ENCODE data around the gene MED8. TPM values are rescaled to one million over a fixed set of nuclear protein-coding genes. Genes with fewer than 3 reads are reported as not detected.

MED8 gene
- total and polyA plus RNA-seq, 10 of the 15 experiments (the other 5 are each of a cell fraction or from before 2014, with no cell fraction given): 20.2 to 61.7 (median 39.5) TPM

DNA sequence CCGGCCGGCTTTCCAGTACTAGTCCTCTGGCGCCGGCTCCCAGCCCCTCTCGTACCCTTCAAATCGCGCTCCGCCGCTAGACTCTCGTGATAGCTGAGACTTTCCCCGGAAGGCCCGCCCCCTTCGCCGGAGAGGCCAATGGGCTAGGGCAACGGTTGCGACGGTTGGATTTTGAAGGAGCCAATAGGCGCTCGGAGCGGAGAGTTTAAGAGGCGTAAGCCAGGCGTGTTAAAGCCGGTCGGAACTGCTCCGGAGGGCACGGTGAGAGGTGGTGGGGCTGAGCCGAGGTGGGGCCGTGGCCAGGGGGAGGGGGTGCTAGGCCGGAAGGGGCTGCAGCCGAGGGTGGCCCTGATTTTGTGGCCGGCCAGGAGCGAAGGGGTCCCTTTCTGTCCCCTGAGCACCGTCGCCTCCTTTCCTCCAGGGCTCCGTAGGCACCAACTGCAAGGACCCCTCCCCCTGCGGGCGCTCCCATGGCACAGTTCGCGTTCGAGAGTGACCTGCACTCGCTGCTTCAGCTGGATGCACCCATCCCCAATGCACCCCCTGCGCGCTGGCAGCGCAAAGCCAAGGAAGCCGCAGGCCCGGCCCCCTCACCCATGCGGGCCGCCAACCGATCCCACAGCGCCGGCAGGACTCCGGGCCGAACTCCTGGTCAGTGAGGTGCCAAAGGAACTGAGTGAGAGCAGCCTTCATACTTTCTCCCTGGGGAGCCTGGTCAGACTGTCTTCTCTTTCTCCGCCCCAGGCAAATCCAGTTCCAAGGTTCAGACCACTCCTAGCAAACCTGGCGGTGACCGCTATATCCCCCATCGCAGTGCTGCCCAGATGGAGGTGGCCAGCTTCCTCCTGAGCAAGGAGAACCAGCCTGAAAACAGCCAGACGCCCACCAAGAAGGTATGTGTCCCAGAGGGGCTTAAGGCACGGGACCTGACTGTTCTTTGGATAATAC is 30.6 kb downstream of the MED8 start, which contains the start of gene CDC20:
CDC20 (plus strand) TSS at position 236 of the 948 bp plus-strand sequence; CDS start at position 471, 235 bp downstream.
- TSS peak; percentile 84 for BruUV-seq (replicated peaks)
- ChIA-PET RAD21 (ENCODE audit: unreplicated experiment) (interaction anchor here (0.7 to 3.2 kb wide), 16 partner anchors 9 to 446 kb away, joined by 3 to 49 read pairs (median 6); partner anchors contain the start of gene ELOVL1), POLR2A (interaction anchor here (1.0 to 3.0 kb wide), 8 partner anchors 9 to 291 kb away, joined by 3 to 25 read pairs (median 6); partner anchors contain the start of genes ELOVL1, KDM4A, MED8 and SZT2), CTCF (interaction anchor here (1.0 to 3.1 kb wide), 9 partner anchors 9 to 140 kb away, joined by 3 to 44 read pairs (median 6); partner anchors contain the start of genes ELOVL1, HYI, MED8 and SZT2), SMC1A (ENCODE audit: uncharacterized antibody, unreplicated experiment) (interaction anchor here (0.7 to 4.5 kb wide), 11 partner anchors 9 to 135 kb away, joined by 3 to 26 read pairs (median 6); partner anchors contain the start of genes ELOVL1, MED8 and SZT2)
- peak within 1 kb of the TSS; percentile 95 for H3K9ac ChIP-seq (ENCODE audit: control insufficient read depth, insufficient read depth, low read length)
- WGBS (ENCODE audit: insufficient coverage, insufficient replicate concordance, low lambda C conversion rate, missing lambda C conversion rate): under 1% methylated on average over 43 of the region's 59 CpGs
- no peaks in the 10 kb centered on the region for H3K9me3 ChIP-seq (replicated peaks; ENCODE audit: control insufficient read depth, insufficient read depth, low read length)
- ATAC-seq: peak; percentile 98
- peak within 1 kb of the TSS; percentile 87 for H3K27ac ChIP-seq (ENCODE audit: control insufficient read depth, insufficient read depth)
- peak; percentile 89 for DNase-seq (ENCODE audit: low read depth, low spot score)
- peak within 1 kb of the TSS; percentile 92 for H3K4me3 ChIP-seq
- peak within 1 kb of the TSS; percentile 92 for H2AFZ ChIP-seq (ENCODE audit: control insufficient read depth, low read depth, low read length)
- H3K79me2 ChIP-seq (ENCODE audit: control insufficient read depth, insufficient read depth, low read length): peaks cover 36% of the 10 kb centered on the region
- FAIRE-seq: peak; percentile 62
- intact Hi-C loops (cut with micrococcal nuclease; ENCODE audit: unreplicated experiment): loop anchor here (2.0 kb wide), 1 partner anchor 120 kb away; no protein-coding TSS in a partner anchor
- in situ Hi-C loops (cut with MboI): no loop called here
- peaks cover 11 to 13% of the 10 kb centered on the region in 2 experiments for H3K36me3 ChIP-seq (ENCODE audit: control insufficient read depth in 2 of 2, insufficient read depth in 2 of 2, low read length in 1 of 2)
- peak within 1 kb of the TSS; percentile 96 for H3K4me2 ChIP-seq (ENCODE audit: control insufficient read depth, insufficient read depth)
- H4K20me1 ChIP-seq (ENCODE audit: control insufficient read depth, insufficient read depth): no peaks in the 10 kb centered on the region
- peaks cover 10% of the 10 kb centered on the region for H3K4me1 ChIP-seq (ENCODE audit: control insufficient read depth, insufficient read depth, low read length)
- H3K27me3 ChIP-seq (replicated peaks in 1 of 2; ENCODE audit: control insufficient read depth in 2 of 2, insufficient read depth in 2 of 2, low read length in 1 of 2): no peaks in the 10 kb centered on the region
- TF ChIP-seq POLR2AphosphoS5 (IDR thresholded peaks at IDR 0.05; ENCODE audit: low read length) (peak; percentile 58; the same call in 1 of the 2 replicates), KDM1A (IDR thresholded peaks at IDR 0.05; ENCODE audit: borderline replicate concordance) (no peak), HCFC1 (IDR thresholded peaks at IDR 0.05; ENCODE audit: low read length) (peak; percentile 25; the same call in 1 of the 2 replicates), PAX5 (IDR thresholded peaks at IDR 0.05; ENCODE audit: borderline replicate concordance, low read depth, low read length) (peak; percentile 60; the same call in 1 of the 2 replicates), ZNF207 (IDR thresholded peaks at IDR 0.05; ENCODE audit: borderline replicate concordance) (no peak), MYB (IDR thresholded peaks at IDR 0.05; ENCODE audit: borderline replicate concordance, low read depth, low read length) (peak; percentile 83), YBX1 (IDR thresholded peaks at IDR 0.05) (no peak), BRCA1 (IDR thresholded peaks at IDR 0.05; ENCODE audit: low read depth, low read length) (peak; percentile 92), CHD2 (IDR thresholded peaks at IDR 0.05; ENCODE audit: borderline replicate concordance, low read depth, low read length) (peak; percentile 99), JUNB (IDR thresholded peaks at IDR 0.05) (no peak), POLR2A (IDR thresholded peaks at IDR 0.05; ENCODE audit: low read depth, low read length) (peak; percentile 91), HDAC2 (IDR thresholded peaks at IDR 0.05) (peak; percentile 90; the same call in 1 of the 2 replicates), FOS (IDR thresholded peaks at IDR 0.05; ENCODE audit: borderline replicate concordance, extremely low read depth, insufficient read length) (peak; percentile 46), CBFB (IDR thresholded peaks at IDR 0.05; ENCODE audit: low read depth) (peak; percentile 87)
- TF ChIP-seq, protein P1, sequence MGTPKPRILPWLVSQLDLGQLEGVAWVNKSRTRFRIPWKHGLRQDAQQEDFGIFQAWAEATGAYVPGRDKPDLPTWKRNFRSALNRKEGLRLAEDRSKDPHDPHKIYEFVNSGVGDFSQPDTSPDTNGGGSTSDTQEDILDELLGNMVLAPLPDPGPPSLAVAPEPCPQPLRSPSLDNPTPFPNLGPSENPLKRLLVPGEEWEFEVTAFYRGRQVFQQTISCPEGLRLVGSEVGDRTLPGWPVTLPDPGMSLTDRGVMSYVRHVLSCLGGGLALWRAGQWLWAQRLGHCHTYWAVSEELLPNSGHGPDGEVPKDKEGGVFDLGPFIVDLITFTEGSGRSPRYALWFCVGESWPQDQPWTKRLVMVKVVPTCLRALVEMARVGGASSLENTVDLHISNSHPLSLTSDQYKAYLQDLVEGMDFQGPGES (IDR thresholded peaks at IDR 0.05): peak; percentile 84; the same call in 1 of the 2 replicates
- TF ChIP-seq, protein P2, sequence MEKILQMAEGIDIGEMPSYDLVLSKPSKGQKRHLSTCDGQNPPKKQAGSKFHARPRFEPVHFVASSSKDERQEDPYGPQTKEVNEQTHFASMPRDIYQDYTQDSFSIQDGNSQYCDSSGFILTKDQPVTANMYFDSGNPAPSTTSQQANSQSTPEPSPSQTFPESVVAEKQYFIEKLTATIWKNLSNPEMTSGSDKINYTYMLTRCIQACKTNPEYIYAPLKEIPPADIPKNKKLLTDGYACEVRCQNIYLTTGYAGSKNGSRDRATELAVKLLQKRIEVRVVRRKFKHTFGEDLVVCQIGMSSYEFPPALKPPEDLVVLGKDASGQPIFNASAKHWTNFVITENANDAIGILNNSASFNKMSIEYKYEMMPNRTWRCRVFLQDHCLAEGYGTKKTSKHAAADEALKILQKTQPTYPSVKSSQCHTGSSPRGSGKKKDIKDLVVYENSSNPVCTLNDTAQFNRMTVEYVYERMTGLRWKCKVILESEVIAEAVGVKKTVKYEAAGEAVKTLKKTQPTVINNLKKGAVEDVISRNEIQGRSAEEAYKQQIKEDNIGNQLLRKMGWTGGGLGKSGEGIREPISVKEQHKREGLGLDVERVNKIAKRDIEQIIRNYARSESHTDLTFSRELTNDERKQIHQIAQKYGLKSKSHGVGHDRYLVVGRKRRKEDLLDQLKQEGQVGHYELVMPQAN (conservative IDR thresholded peaks at IDR 0.05): peak; percentile 100
- TF ChIP-seq, protein P3, sequence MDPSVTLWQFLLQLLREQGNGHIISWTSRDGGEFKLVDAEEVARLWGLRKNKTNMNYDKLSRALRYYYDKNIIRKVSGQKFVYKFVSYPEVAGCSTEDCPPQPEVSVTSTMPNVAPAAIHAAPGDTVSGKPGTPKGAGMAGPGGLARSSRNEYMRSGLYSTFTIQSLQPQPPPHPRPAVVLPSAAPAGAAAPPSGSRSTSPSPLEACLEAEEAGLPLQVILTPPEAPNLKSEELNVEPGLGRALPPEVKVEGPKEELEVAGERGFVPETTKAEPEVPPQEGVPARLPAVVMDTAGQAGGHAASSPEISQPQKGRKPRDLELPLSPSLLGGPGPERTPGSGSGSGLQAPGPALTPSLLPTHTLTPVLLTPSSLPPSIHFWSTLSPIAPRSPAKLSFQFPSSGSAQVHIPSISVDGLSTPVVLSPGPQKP (IDR thresholded peaks at IDR 0.05; ENCODE audit: low read depth, low read length): no peak
- TF ChIP-seq, protein P4, sequence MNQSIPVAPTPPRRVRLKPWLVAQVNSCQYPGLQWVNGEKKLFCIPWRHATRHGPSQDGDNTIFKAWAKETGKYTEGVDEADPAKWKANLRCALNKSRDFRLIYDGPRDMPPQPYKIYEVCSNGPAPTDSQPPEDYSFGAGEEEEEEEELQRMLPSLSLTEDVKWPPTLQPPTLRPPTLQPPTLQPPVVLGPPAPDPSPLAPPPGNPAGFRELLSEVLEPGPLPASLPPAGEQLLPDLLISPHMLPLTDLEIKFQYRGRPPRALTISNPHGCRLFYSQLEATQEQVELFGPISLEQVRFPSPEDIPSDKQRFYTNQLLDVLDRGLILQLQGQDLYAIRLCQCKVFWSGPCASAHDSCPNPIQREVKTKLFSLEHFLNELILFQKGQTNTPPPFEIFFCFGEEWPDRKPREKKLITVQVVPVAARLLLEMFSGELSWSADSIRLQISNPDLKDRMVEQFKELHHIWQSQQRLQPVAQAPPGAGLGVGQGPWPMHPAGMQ (IDR thresholded peaks at IDR 0.05; ENCODE audit: borderline replicate concordance): peak; percentile 79
